Panc1 (cell line): Measurements from ENCODE around the gene PIGS. TPM values are rescaled to one million over a fixed set of nuclear protein-coding genes. Genes with fewer than 3 reads are reported as not detected.
A peak's percentile ranks its signal among the peaks of the same experiment; 100 is the strongest.

Experiments used
- ATAC-seq: fragments of 200-7000 bp; cut with Tn5 transposase; 2 replicates; pipeline ENCODE4 v1.9.1; 2020; ENCODE audit warnings: mild to moderate bottlenecking, moderate library complexity
- BruUV-seq: library from RNA; stranded (reverse); fragments of 400-500 nt; replicated peaks from 2 replicates; lab custom pipeline; 2021; lab: Mats Ljungman, UMichigan
- CTCF ChIA-PET: fragments of 300-600 bp; sonication (Branson Sonifier 250); formaldehyde crosslinking; loops from one replicate; lab custom pipeline; 2022; ENCODE audit warnings: antibody characterized with exemption; lab: Charles Lee
- POLR2A ChIA-PET: fragments of 300-600 bp; sonication (Branson Sonifier 250); formaldehyde crosslinking; loops from one replicate; lab custom pipeline; 2022; ENCODE audit warnings: antibody characterized with exemption; lab: Charles Lee
- DNase-seq: peaks from one replicate; pipeline ENCODE4 v3.0.0-alpha.2; 2010; ENCODE audit warnings: low read depth, low spot score
- H3K27ac ChIP-seq: 2 replicates; pipeline ENCODE4 v1.5.1; 2011; ENCODE audit warnings: mild to moderate bottlenecking, low read length, inconsistent platforms
- H3K27me3 ChIP-seq: fragments of 200-500 bp; sonication (Bioruptor generic); 2 replicates; pipeline ENCODE4 v1.6.0; 2014; ENCODE audit warnings: low read length, inconsistent platforms; ENCODE audit not compliant: control insufficient read depth, insufficient read depth
- H3K36me3 ChIP-seq: fragments of 200-500 bp; sonication (Bioruptor generic); 2 replicates; pipeline ENCODE4 v1.5.1; 2014; ENCODE audit warnings: inconsistent platforms, mild to moderate bottlenecking, low read length, moderate library complexity; ENCODE audit not compliant: control insufficient read depth, insufficient read depth
- H3K4me1 ChIP-seq: 2 replicates; pipeline ENCODE4 v1.5.1; 2011; ENCODE audit warnings: inconsistent platforms, mild to moderate bottlenecking, low read length, moderate library complexity; ENCODE audit not compliant: control insufficient read depth, insufficient read depth
- H3K4me3 ChIP-seq, 2 experiments: 2 replicates each; pipeline ENCODE4 v1.5.1; 2011 to 2012; ENCODE audit warnings: low read depth in 2 of 2, low read length in 2 of 2, mild to moderate bottlenecking in 2 of 2, inconsistent platforms in 1 of 2, moderate library complexity in 1 of 2
- H3K9me3 ChIP-seq: fragments of 200-500 bp; sonication (Bioruptor generic); 2 replicates; pipeline ENCODE4 v1.5.1; 2014; ENCODE audit warnings: low read depth, mild to moderate bottlenecking, inconsistent platforms, low read length, moderate library complexity; ENCODE audit not compliant: control insufficient read depth, insufficient read depth
- POLR2AphosphoS5 ChIP-seq: IDR thresholded peaks from 2 replicates; pipeline ENCODE4 v1.6.1; 2012; ENCODE audit warnings: mild to moderate bottlenecking, low read depth, low read length, moderate library complexity
- SIN3A ChIP-seq: IDR thresholded peaks from 2 replicates; pipeline ENCODE4 v1.6.1; 2012; ENCODE audit warnings: low read depth, mild to moderate bottlenecking, low read length, moderate library complexity, borderline replicate concordance; ENCODE audit not compliant: insufficient read depth
- TCF7L2 ChIP-seq: IDR thresholded peaks from 2 replicates; pipeline ENCODE4 v1.6.1; 2011; ENCODE audit warnings: mild to moderate bottlenecking, low read depth, low read length, inconsistent platforms
- in situ Hi-C: cut with HindIII; loops from 2 replicates; pipeline ENCODE4 v1.10.0; 2016; ENCODE audit warnings: low sequenced_read_pairs, low pct_unique_long_range_greater_than_20kb
- intact Hi-C: fragments of 100-400 bp; cut with micrococcal nuclease; formaldehyde crosslinking; loops from one replicate; pipeline ENCODE4 v1.10.0; 2022; ENCODE audit not compliant: unreplicated experiment
- total RNA-seq: library from RNA; stranded (reverse); gene quantifications from one replicate; pipeline ENCODE4 v1.2.1, GENCODE V29; 2021; ENCODE audit not compliant: unreplicated experiment
- TF ChIP-seq, protein P1 (sequence below): fragments of 450-650 bp; IDR thresholded peaks from 2 replicates; pipeline ENCODE4 v1.5.1; 2017; ENCODE audit warnings: mild to moderate bottlenecking
- TF ChIP-seq, protein P2 (sequence below), 2 experiments: IDR thresholded peaks; 2 replicates each; pipeline ENCODE4 v1.6.1; 2011 to 2012; ENCODE audit warnings: low read depth in 2 of 2, control low read depth in 1 of 2, low read length in 1 of 2, mild to moderate bottlenecking in 1 of 2, moderate library complexity in 1 of 2; ENCODE audit not compliant: insufficient read depth in 1 of 2

Gene PIGS
- total RNA-seq, 1 experiment from 2014 or later = 78.8 TPM

DNA sequence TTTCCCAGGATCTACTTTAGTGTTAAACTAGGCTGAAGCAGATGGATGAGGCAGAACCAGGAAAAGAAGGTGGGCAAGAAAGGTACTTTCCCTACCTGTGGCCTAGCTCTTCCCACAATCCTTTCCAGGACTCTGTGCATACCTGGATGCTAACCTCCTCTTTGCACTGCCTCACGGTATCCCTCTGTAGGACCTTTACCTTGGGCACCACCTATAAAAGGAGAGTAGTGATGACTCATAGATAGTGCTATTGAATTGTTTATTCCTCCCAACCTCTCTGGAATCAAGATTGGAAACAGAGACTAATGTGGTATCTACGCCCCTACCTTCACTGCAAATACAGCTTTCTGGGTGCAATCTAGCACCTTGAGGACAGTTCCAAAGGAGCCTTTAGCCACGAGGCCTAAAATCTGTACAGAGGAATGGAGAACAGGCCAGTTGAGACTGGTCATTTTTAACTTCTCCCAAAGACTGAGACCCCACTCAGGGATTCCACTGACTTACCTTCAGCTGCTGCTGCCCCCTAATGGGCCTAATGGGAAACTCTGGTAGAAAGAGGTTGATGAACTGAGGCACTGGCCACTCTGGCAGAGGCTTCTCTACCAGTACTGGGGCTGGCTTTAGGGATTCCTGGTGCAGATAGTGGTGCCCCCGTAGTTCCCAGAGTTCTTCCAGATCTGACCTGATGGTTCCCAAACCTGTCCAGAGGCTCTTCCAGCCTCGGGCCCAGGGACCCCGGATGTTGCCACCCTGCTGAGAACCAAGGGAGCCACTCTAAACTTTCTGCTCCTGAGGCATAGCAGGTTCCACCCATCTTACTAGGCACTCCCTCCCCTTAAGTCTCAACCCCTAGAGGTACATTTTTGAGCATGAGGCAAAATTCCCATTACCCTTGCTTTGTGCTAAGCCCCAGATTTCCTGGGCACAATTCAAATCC is 41.9 kb upstream of the PIGS start:
- Histone ChIP-seq H3K4me1 (no peaks in the 10 kb centered on the region), H3K36me3 (peaks cover 25% of the 10 kb centered on the region), H3K4me3 (no peak overlapping the region), H3K27me3 (no peaks in the 10 kb centered on the region), H3K9me3 (no peaks in the 10 kb centered on the region), H3K27ac (no peak overlapping the region)
- ChIA-PET POLR2A (interaction anchor here (0.6 kb wide), 1 partner anchor 33 kb away, joined by 3 read pairs; no protein-coding TSS in a partner anchor), CTCF (interaction anchor here (0.6 to 1.2 kb wide), 3 partner anchors 10 to 477 kb away, joined by 3 read pairs; no protein-coding TSS in a partner anchor)
- BruUV-seq = no TSS peak
- DNase-seq (peak; percentile 24), ATAC-seq (peak; percentile 57; the same call in 1 of the 2 replicates)
- in situ Hi-C loops = no loop called here
- intact Hi-C loops = no loop called here
- TF ChIP-seq, protein P1, sequence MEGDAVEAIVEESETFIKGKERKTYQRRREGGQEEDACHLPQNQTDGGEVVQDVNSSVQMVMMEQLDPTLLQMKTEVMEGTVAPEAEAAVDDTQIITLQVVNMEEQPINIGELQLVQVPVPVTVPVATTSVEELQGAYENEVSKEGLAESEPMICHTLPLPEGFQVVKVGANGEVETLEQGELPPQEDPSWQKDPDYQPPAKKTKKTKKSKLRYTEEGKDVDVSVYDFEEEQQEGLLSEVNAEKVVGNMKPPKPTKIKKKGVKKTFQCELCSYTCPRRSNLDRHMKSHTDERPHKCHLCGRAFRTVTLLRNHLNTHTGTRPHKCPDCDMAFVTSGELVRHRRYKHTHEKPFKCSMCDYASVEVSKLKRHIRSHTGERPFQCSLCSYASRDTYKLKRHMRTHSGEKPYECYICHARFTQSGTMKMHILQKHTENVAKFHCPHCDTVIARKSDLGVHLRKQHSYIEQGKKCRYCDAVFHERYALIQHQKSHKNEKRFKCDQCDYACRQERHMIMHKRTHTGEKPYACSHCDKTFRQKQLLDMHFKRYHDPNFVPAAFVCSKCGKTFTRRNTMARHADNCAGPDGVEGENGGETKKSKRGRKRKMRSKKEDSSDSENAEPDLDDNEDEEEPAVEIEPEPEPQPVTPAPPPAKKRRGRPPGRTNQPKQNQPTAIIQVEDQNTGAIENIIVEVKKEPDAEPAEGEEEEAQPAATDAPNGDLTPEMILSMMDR = peak; percentile 82
- TF ChIP-seq POLR2AphosphoS5 = no peak; the same call in 1 of the 2 replicates
- TF ChIP-seq TCF7L2 = no peak

DNA sequence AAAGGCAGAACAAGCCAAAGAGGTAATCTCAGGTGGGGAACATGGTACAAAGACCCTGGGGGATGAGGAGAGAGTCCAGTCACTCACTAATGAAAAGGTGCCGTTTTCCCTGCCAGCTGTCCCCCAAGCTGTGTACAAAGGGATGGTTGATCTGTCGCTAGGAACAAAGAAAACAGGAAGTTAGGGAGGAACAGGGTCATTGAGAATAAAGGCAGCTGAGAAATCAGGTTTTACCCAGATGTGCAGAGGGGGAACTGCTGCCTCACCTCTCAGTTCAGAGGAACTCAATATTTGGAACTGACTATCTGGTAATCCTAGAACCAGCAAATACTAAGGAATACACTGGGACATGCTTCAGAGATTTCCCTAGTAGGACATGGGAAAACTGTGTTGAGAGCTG is 41.2 kb upstream of the PIGS start:
- H3K9me3 ChIP-seq = no peaks in the 10 kb centered on the region
- intact Hi-C loops (no loop called here), in situ Hi-C loops (no loop called here)
- POLR2A ChIA-PET = interaction anchor here (0.6 kb wide), 1 partner anchor 32 kb away, joined by 3 read pairs; no protein-coding TSS in a partner anchor
- H3K4me3 ChIP-seq = no peak overlapping the region
- ATAC-seq = peak; percentile 3; the same call in 1 of the 2 replicates
- TF ChIP-seq TCF7L2 = no peak
- TF ChIP-seq, protein P2, sequence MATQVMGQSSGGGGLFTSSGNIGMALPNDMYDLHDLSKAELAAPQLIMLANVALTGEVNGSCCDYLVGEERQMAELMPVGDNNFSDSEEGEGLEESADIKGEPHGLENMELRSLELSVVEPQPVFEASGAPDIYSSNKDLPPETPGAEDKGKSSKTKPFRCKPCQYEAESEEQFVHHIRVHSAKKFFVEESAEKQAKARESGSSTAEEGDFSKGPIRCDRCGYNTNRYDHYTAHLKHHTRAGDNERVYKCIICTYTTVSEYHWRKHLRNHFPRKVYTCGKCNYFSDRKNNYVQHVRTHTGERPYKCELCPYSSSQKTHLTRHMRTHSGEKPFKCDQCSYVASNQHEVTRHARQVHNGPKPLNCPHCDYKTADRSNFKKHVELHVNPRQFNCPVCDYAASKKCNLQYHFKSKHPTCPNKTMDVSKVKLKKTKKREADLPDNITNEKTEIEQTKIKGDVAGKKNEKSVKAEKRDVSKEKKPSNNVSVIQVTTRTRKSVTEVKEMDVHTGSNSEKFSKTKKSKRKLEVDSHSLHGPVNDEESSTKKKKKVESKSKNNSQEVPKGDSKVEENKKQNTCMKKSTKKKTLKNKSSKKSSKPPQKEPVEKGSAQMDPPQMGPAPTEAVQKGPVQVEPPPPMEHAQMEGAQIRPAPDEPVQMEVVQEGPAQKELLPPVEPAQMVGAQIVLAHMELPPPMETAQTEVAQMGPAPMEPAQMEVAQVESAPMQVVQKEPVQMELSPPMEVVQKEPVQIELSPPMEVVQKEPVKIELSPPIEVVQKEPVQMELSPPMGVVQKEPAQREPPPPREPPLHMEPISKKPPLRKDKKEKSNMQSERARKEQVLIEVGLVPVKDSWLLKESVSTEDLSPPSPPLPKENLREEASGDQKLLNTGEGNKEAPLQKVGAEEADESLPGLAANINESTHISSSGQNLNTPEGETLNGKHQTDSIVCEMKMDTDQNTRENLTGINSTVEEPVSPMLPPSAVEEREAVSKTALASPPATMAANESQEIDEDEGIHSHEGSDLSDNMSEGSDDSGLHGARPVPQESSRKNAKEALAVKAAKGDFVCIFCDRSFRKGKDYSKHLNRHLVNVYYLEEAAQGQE (IDR thresholded peaks at IDR 0.05; ENCODE audit: insufficient read depth in 1 of 2, low read depth in 2 of 2, low read length in 1 of 2) = no peak
- TF ChIP-seq SIN3A = no peak
- no peak overlapping the region for H3K27ac ChIP-seq
- no TSS peak for BruUV-seq
- DNase-seq = no peak
- no peaks in the 10 kb centered on the region for H3K27me3 ChIP-seq
- no peaks in the 10 kb centered on the region for H3K4me1 ChIP-seq
- peaks cover 23% of the 10 kb centered on the region for H3K36me3 ChIP-seq
- CTCF ChIA-PET = interaction anchor here (1.2 kb wide), 1 partner anchor 10 kb away, joined by 3 read pairs; no protein-coding TSS in a partner anchor
